ENCODE data around the gene BMP6. TPM values are rescaled to one million over a fixed set of nuclear protein-coding genes. Genes with fewer than 3 reads are reported as not detected.
A peak's percentile ranks its signal among the peaks of the same experiment; 100 is the strongest.

BMP6 gene
- total and polyA plus RNA-seq, 2 experiments from 2014 or later = 0.84 to 2.8 TPM

DNA sequence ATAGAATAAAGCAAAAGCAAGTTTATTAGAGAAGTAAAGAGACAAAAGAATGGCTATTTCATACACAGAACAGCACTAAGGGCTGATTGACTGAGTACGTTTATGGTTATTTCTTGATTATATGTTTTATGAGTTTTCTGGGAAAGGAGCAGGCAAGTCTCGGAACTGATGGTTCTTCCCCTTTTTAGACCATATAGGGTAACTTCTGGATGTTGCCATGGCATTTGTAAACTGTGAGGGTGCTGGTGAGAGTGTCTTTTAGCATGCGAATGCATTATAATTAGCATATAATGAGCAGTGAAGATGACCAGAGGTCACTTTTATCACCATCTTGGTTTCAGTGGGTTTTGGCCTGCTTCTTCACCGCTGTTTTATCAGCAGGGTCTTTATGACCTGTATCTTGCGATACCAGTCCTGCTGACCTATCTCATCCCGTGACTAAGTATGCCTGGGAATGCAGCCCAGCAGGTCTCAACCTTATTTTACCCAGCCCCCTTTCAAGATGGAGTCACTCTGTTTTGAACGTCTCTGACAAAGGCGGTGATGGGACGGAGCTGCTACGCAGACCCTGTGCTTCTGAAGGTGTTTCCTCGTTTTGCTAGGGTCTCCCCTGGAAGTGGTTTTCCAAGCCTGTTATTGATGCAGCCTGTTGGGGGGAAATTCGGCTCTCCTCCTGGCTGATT lies 45.4 kb upstream of the BMP6 start:
- H3K27me3 Mint-ChIP-seq (ENCODE audit: insufficient read depth, low read depth, poor library complexity) = peaks cover 12% of the 10 kb centered on the region
- H4K20me1 ChIP-seq (replicated peaks; ENCODE audit: insufficient read depth) = no peaks in the 10 kb centered on the region
- H3K4me1 Mint-ChIP-seq = peaks cover 39% of the 10 kb centered on the region
- H3K4me1 ChIP-seq (ENCODE audit: insufficient read depth) = peaks cover 25% of the 10 kb centered on the region
- ATAC-seq (peak; percentile 33; the same call in 1 of the 3 replicates), DNase-seq (ENCODE audit: low spot score) (peak; percentile 21)
- H3K27me3 ChIP-seq (ENCODE audit: insufficient read depth) = no peaks in the 10 kb centered on the region
- H3K4me2 ChIP-seq = no peak overlapping the region
- no peaks in the 10 kb centered on the region for H3K36me3 ChIP-seq (ENCODE audit: insufficient read depth)
- H3K79me2 ChIP-seq (replicated peaks; ENCODE audit: insufficient read depth) = no peaks in the 10 kb centered on the region
- H2AFZ ChIP-seq = peak overlapping the region; percentile 8; the same call in 1 of the 2 replicates
- H3K4me3 Mint-ChIP-seq = no peak overlapping the region
- H3K9me2 ChIP-seq (ENCODE audit: insufficient read depth) = peaks cover 3% of the 10 kb centered on the region; the same call in 1 of the 2 replicates
- TF ChIP-seq POLR2AphosphoS5 (IDR thresholded peaks at IDR 0.05; ENCODE audit: low read depth) (no peak), CREB1 (CRISPR knock-in tag; IDR thresholded peaks at IDR 0.05; ENCODE audit: low read depth) (no peak)
- TF ChIP-seq, protein P1, sequence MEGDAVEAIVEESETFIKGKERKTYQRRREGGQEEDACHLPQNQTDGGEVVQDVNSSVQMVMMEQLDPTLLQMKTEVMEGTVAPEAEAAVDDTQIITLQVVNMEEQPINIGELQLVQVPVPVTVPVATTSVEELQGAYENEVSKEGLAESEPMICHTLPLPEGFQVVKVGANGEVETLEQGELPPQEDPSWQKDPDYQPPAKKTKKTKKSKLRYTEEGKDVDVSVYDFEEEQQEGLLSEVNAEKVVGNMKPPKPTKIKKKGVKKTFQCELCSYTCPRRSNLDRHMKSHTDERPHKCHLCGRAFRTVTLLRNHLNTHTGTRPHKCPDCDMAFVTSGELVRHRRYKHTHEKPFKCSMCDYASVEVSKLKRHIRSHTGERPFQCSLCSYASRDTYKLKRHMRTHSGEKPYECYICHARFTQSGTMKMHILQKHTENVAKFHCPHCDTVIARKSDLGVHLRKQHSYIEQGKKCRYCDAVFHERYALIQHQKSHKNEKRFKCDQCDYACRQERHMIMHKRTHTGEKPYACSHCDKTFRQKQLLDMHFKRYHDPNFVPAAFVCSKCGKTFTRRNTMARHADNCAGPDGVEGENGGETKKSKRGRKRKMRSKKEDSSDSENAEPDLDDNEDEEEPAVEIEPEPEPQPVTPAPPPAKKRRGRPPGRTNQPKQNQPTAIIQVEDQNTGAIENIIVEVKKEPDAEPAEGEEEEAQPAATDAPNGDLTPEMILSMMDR (conservative IDR thresholded peaks at IDR 0.05; ENCODE audit: low read depth in 2 of 2) = no peak
- no peaks in the 10 kb centered on the region; the same call in 2 of the 3 replicates for H3K36me3 Mint-ChIP-seq (ENCODE audit: low read depth)
- H3F3A ChIP-seq (replicated peaks; ENCODE audit: low read depth) = no peaks in the 10 kb centered on the region
- no peak overlapping the region; the same call in 1 of the 2 replicates for H3K27ac Mint-ChIP-seq
- no peak overlapping the region for H3K27ac ChIP-seq (ENCODE audit: low read depth)
- no peaks in the 10 kb centered on the region; the same call in 2 of the 3 replicates for H3K9me3 Mint-ChIP-seq
- no peak overlapping the region for H3K4me3 ChIP-seq

DNA sequence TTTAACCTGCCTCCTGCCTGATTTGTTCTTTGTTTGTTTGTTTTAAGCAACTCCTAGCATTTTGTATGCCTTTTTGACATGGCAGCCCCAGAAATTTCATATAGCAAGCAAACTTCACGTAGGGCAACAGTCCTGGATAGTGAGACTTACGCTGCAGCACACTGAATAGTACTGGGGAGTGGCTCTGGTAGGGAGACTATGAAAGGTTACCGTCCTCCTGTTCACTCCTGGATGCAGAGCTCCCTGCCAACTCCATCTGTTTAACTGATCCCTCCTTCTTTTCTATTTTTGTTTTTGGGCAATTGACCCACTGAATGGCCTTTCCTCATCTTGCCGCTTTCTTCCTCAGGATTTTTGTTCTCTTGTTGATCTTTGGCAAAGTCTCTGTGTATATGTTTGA lies 44.5 kb upstream of the BMP6 start:
- no peaks in the 10 kb centered on the region for H4K20me1 ChIP-seq (replicated peaks; ENCODE audit: insufficient read depth)
- H3K4me2 ChIP-seq = no peak overlapping the region
- H3K27me3 ChIP-seq (ENCODE audit: insufficient read depth) = no peaks in the 10 kb centered on the region
- H3K27me3 Mint-ChIP-seq (ENCODE audit: insufficient read depth, low read depth, poor library complexity) = peaks cover 12% of the 10 kb centered on the region
- H3K4me1 Mint-ChIP-seq = peaks cover 40% of the 10 kb centered on the region
- no peak overlapping the region for H3K27ac ChIP-seq (ENCODE audit: low read depth)
- DNase-seq (ENCODE audit: low spot score) (no peak), ATAC-seq (peak; percentile 59)
- H3K9me3 Mint-ChIP-seq = no peaks in the 10 kb centered on the region; the same call in 2 of the 3 replicates
- no peak overlapping the region for H3K4me3 ChIP-seq
- H3K4me3 Mint-ChIP-seq = no peak overlapping the region
- no peaks in the 10 kb centered on the region for H3K36me3 ChIP-seq (ENCODE audit: insufficient read depth)
- H3K79me2 ChIP-seq (replicated peaks; ENCODE audit: insufficient read depth) = no peaks in the 10 kb centered on the region
- H3F3A ChIP-seq (replicated peaks; ENCODE audit: low read depth) = no peaks in the 10 kb centered on the region
- 0 out of 2 replicates have a peak overlapping the region, but pooled peaks have one; percentile 8 for H2AFZ ChIP-seq
- H3K36me3 Mint-ChIP-seq (ENCODE audit: low read depth) = no peaks in the 10 kb centered on the region; the same call in 2 of the 3 replicates
- TF ChIP-seq, protein P2, sequence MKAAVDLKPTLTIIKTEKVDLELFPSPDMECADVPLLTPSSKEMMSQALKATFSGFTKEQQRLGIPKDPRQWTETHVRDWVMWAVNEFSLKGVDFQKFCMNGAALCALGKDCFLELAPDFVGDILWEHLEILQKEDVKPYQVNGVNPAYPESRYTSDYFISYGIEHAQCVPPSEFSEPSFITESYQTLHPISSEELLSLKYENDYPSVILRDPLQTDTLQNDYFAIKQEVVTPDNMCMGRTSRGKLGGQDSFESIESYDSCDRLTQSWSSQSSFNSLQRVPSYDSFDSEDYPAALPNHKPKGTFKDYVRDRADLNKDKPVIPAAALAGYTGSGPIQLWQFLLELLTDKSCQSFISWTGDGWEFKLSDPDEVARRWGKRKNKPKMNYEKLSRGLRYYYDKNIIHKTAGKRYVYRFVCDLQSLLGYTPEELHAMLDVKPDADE (IDR thresholded peaks at IDR 0.05) = no peak
- H3K9me2 ChIP-seq (ENCODE audit: insufficient read depth) = peaks cover 4% of the 10 kb centered on the region; the same call in 1 of the 2 replicates
- no peak overlapping the region for H3K27ac Mint-ChIP-seq
- H3K4me1 ChIP-seq (ENCODE audit: insufficient read depth) = peaks cover 25% of the 10 kb centered on the region

DNA sequence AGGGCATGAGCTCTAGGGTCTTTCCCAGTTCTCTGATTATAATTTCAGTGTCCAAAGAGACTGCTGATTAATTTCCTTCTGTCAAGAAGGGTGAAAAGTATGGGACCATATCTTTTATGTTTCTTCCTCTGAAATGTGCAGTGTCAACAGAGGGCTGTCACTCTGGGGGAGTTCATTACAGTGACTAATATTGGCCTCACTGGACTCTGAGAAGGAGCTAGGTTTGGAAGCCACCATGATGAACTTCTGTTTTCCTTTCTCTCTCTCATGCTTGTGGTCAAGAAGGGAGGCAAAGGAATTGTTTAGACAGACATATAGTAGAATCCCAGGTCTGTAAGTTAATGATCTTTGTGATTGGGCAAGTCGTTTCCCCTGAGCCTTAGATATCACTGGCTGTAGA lies 41.8 kb upstream of the BMP6 start:
- no peak overlapping the region for H3K4me3 Mint-ChIP-seq
- Histone ChIP-seq H3K4me2 (no peak overlapping the region; the same call in 1 of the 2 replicates), H3K79me2 (replicated peaks; ENCODE audit: insufficient read depth) (no peaks in the 10 kb centered on the region), H2AFZ (no peak overlapping the region), H3F3A (replicated peaks; ENCODE audit: low read depth) (no peaks in the 10 kb centered on the region), H4K20me1 (replicated peaks; ENCODE audit: insufficient read depth) (no peaks in the 10 kb centered on the region), H3K36me3 (ENCODE audit: insufficient read depth) (no peaks in the 10 kb centered on the region), H3K9me2 (ENCODE audit: insufficient read depth) (peaks cover 4% of the 10 kb centered on the region; the same call in 1 of the 2 replicates), H3K4me1 (ENCODE audit: insufficient read depth) (peaks cover 25% of the 10 kb centered on the region), H3K27me3 (ENCODE audit: insufficient read depth) (no peaks in the 10 kb centered on the region), H3K4me3 (no peak overlapping the region), H3K27ac (ENCODE audit: low read depth) (no peak overlapping the region)
- H3K9me3 Mint-ChIP-seq = no peaks in the 10 kb centered on the region; the same call in 2 of the 3 replicates
- H3K27ac Mint-ChIP-seq = no peak overlapping the region
- DNase-seq (ENCODE audit: low spot score) (no peak), ATAC-seq (no peak)
- peaks cover 12% of the 10 kb centered on the region for H3K27me3 Mint-ChIP-seq (ENCODE audit: insufficient read depth, low read depth, poor library complexity)
- H3K36me3 Mint-ChIP-seq (ENCODE audit: low read depth) = no peaks in the 10 kb centered on the region; the same call in 2 of the 3 replicates
- peaks cover 42% of the 10 kb centered on the region for H3K4me1 Mint-ChIP-seq
- TF ChIP-seq JUNB (IDR thresholded peaks at IDR 0.05; ENCODE audit: unreplicated experiment) = no peak
- no peak for TF ChIP-seq ZNF331 (CRISPR knock-in tag; IDR thresholded peaks at IDR 0.05; ENCODE audit: low read depth)
